Measurements from ENCODE around the gene TMEM238.

The TMEM238 gene

DNA sequence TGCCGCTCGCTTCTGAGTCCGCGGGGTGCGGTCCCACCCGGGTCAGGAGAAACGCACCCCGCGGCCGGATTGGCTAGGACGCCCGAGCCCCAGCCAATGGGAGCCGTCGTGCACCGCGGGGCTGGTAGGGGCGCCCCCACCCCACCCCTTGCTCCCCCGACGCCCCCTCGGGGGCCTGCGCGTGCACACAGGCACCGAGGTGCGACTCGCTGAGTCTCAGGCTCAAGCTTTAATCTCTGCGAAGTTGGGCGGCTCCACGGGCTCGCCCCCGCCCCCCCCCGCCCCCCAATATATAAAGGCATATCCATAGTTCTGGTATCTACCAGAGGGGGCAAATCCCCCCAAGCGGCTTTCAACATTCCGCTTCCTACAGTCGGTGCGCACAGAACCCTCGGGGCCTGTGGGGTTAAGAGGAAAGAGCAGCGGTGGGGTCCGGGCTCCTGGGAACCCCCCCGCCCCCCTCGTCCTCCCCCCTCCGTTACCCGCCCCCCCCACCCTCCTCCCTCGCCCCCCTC, 29.3 kb downstream of the TMEM238 start, which contains the start of gene COX6B2:
TSS of gene COX6B2 (minus strand) at position 22 of the 515 bp plus-strand sequence. CDS start 198 bp downstream, outside the sequence.
- DNase-seq, result no peak

DNA sequence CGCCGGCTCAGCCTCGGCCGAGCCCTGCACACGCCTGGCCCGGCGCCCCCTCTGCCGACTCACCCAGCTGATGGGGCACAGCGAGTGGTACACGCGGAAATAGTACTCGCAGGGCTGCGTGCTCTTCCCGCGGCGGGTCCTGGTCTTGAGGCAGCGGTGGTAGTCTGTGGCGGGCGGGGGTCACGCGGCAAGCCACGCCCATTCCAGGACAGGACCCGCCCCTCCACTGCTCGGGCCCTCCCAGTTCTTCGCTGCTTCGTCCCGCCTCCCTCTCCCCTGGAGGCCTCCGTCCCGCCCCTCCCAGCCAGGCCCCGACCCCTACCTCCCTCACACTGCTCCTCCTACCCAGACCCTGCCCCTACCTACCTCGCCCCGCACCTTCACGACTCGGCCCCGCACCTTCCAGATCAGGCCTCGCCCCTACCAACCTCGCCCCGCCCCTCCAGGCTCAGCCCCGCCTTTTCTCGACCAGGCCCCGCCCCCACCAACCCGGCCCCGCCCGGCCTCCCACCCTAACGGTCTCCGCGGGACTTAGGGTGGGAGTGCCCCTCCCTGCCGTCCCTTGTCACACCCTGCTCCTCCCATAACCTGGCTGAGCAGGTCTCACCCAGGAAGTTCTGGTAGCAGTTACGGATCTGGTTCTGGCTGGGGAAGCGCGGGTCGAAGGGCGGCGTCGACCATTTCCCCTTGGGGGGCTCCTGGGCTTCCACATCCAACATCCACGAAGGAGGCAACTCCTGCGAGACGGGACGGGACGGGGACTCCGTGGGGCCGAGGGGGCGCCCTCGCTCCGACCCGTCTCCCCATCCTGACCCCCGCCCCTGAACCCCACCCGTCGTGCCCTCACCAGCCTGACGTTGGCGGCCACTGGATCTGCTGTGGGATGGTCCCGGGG, 30.0 kb downstream of the TMEM238 start:
- peak; percentile 68 for DNase-seq

DNA sequence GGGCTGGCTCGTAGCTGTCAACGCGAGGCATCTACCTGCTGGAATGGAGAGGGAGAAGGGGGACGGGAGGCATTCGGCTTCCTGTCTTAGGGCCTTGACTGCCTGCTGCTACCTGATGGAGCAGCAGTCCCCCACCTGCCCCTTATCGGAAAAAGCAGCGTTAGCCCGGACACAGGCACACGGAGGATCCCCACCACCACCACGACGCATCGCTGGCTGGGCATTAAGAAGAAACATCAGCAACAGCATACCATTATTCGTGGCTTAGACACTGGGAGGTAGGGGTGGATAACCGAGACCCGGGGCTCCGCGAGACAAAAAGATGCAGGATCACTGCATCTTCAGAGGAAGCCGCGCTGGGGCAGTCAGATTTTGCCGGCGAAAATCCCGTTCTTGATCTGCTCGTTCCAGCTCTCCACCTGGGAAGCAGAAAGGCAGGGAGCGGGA, 30.7 kb downstream of the TMEM238 start:
- no peak for DNase-seq

DNA sequence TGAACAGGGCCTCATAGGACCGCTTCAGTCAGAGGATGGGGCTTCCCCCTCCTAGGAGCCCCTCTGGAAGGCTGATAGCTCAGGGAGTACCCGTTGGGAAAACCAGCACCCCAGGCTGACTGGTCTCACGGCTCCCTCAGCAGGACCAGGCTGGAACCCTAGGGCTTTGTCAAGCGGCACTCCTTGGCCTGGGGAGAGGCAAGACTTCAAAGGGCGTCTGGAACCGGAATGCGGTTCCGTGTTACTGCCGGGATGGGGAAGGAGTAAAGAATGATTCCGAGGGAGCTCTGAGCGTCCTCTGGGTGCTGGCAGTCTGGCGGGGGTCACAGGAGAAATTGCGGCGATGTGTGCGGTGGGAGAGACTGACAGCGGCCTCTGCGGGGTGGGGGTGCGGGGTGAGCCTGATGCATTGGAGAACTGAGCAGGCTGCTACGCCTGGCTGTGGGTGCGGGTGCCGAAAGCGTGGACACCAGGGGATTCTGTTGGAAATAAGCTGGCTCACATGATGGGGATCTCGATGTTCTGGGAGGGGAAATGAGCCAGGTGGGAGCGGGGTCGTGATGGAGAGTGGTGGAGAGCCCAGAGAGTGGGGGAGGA, 31.4 kb downstream of the TMEM238 start:
- DNase-seq, result no peak

DNA sequence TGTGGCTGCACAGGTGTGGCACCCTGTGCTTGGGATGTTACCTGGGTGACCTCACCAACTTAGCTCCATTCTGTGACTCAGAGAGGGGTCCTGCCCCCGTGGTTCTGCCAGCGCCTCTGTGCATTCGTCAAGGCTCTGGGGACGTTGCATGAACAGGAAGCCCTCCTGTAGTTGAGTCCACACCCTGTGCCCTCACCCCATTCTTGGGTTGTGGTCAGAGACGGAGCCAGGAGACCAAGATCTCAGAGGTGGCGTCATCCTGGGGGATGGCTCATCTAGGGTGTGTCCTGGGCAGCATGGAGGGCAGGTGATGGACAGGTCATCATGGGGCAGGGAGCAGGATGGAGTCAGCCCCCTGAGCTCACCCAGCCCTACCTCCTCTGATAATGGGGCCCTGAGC, 32.1 kb downstream of the TMEM238 start:
- no peak for DNase-seq

DNA sequence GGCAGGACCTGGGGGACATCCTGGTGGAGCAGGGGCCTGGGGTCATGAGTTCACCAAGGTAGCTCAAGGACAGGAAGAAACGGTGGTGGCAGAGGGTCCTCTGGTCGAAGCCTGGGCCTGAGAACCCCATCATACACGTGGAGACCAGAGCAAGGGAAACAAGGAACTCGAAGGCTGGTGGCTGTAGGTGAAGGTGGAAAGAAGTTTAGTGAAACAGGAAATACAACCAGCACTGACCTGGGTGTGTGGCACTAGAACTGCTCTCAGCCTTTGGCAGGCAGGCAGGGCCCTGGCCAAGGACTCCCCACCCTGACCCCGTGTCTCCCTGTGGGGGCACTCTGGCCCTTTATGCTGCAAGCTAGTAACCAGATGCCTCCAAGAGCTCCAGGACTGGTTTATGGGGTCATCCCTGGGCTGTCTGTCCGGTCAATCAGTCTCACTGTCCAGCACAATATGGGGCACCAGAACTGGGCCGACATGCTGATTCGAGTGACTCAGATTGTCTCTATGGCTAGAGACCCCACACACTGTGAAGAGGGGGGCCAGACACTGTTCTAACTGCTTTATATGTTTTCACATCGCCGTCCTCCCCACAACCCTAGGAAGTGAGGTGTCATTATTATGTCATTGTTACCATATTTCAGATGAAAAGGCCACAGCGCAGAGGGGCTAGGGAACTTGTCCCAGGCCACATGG, 33.3 kb downstream of the TMEM238 start:
- DNase-seq, result no peak

DNA sequence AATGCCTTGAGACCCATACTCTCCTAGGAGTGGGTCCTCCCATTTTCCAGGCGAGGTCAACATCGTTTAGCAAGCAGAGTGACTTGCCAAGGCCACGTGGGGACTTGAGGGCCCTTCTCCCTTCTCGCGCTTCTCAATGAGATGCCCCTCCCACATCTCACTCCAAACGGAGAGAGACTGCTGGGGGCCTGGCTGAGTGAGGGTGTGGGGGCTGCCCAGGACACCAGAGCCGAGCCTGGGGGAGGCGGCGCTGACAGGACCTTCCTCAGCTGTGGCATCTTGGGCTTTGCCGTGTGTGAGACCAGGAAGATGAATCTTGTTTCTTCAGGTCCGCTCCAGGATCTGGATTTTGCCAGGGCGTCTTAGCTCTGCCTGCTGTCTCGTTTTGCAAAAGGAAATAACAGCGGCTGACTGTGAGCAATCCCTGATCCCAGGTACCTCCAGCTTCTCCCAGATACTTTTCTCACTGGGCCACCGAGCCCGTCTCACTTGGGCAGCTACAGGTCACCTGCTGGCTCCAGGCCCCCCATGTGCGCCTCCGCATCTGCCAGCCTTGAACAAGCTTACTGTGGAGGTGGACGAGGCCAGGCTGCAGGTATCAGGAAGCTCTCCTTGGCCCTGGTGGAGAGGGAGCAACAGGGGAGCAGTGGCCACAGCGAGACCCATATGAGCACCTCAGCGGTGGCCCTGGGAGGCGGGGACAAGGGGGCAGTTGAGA, 35.6 kb downstream of the TMEM238 start:
- DNase-seq, result no peak

DNA sequence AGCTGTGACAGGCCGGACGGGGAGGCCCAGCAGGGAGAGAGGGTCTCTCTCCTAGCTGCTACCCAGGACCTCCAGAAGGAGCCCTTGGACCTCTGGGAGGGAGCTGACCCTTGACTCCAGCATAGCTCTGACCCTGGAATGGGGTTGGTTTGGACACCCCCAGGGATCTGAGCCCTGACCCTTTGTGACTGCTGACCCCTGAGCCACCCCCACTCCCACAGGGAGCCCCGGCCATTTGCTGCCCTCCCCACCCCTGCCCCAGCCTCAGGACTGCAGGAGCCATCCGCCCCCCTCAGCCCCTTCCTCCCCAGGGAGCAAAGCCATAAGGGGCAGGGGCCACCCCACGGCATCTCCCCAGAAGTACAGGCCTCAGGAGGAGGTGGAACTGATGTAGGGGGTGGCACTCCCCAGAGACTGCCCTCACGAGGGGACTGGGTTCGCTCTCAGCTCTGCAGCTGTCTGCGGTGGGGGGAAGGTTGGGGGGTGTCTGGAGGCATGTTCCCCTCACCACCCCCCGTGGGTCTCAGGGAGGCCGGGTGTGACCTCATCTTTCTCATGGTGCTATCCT, 36.6 kb downstream of the TMEM238 start:
- no peak for DNase-seq

DNA sequence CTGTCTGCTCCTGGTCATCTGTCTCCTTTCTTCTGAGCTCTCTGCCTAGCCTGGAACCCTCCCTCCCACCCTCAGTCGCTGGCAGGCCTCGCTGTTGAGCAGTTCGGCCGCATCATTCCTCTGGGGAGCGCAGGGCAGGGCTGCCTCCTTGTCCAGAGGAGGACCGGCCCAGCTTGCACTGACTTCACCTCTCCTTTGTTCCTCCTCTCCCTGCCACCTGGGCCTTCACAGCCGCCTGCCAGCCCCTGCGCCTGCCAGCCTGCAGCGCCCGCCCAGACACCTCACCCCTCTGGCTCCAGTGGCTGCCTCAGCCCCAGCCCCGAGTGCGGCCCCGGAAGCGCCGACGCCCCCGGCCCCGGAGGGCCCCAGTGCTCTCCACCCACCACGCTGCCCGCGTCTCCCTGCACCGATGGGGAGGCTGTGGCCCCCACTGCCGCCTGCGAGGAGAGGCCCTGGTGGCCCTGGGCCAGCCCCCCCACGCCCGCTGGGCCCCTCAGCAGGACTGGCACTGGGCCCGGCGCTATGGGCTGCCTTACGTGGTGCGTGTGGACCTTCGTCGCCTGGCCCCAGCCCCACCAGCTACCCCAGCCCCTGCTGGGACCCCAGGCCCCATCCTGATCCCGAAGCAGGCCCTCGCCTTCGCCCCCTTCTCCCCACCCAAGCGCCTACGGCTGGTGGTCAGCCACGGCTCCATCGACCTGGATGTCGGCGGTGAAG, 37.2 kb downstream of the TMEM238 start:
- no peak for DNase-seq

DNA sequence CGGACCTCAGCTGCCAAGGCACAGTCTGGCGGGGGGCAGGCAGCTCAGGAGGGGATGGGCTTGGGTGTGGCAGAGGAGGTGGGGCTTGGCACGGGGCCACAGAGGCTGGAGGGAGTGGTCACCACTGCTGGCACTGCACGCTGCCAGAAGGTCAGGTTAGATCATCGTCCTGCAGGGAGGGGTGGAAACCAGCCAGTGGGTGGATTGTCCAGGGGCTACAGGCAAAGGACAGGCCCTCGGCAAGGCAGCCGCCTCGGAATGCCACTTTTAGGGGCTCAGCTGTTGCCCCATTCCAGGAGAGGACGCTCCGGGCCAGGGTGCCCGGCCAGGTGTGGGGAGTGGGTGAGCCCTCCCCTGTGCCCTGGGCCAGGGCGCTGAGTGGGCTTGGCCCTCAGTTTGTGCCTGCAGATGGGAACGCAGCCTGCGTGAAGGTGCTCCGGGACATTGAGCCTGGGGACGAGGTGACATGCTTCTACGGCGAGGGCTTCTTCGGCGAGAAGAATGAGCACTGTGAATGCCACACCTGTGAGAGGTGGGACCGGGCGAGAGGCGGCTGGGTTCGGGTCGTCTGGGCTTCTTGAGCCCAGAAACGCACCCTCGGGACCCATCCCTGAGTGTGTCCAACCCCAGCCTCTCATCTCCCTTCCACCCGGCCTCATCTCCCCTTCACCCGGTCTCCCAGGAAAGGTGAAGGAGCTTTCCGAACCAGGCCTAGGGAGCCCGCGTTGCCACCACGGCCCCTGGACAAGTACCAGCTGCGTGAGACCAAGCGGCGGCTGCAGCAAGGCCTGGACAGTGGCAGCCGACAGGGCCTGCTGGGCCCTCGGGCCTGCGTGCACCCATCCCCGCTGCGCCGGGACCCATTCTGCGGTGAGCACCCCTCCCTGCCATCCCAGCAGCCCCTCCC, 38.0 kb downstream of the TMEM238 start:
- no peak for DNase-seq

DNA sequence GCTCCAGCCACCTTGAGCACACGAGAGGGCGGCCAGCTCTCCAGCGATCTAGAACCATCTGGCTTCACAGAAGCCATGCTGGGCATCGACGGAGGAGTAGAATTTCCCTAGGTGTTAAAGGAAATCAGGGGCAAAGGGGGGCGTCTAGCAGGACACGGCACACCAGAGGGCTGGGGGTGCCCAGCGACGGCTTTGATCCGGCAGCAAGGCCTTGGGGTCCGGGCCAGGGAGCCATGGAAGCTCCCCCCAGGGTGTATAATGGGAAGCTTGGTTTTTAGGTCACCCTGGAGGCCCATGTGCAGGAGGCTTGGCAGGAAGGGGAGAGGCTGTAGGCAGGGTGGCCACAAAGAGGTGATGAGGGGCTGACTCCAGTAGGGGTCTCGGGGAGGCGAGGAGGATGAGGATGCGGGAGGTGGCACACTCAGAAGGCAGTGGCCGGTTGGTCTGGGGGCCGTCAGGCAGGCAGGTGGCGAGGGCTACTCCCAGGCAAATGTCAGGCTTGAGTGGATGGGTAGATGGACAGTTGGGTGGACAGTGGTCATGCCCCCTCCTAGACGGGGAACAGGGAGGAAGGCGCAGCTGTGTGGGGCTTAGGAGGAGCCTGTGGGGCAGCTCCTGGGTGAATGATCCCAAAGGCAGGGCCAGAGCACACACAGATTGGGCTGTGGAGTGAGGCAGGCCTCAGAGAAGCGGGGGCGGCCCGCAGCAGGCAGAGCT, 38.8 kb downstream of the TMEM238 start:
- DNase-seq, result no peak

DNA sequence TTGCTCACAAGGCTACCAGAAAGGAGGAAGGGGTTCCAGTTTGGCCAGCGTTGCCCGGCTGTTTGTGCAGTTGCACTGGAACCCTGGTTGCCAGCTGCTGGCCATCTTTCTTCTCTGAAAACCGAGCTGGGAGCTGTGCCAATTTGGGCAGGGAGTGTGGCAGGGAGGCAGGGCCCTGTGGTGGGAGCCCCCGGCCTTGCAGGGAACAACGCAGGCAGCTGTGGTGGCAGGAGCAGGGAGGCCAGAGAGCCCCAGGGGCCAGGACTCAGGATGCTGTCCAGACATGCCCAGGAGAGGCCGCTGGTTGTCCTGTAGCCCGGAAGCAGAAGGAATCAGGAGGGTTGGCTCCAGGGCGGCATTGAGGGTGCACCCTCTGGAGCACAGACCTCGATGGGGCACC, 39.6 kb downstream of the TMEM238 start:
- DNase-seq, result no peak

DNA sequence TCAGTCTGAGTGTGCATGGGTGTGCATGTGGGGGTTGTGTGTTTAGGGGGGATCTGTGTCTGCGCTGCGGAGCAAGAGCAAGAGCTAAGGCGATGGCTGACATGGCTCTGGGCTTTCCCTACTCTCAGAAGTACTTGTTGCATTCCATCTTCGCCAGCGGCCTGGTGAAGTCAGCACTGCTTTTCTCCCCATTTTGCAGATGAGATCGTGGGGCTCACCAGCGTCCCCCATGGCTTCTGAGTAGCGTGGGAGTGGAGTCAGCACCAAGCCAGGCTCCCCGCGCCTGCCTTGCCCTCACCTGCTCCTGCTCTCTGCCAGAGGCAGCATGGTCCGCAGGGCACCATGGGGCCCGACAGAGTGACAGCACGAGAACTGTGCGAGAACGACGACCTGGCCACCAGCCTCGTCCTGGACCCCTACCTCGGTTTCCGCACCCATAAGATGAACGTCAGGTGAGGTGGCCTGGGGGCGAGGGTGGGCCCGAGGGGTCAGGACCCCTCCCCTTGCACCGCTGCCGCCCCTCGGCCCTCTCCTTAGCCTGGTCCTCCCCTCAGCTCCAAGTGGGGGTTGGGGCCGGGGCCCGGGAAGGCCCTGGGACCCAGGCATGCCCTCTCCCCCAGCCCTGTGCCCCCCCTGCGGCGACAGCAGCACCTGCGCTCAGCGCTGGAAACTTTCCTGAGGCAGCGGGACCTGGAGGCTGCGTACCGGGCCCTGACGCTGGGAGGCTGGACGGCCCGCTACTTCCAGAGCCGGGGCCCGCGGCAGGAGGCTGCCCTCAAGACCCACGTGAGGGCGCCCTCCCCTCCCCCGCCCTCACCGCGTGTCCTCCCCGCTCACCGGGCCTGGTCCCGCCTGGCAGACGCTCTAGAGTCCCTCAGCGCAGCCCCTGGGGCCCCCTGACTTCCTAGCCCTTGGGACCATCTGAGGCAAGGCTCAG, 42.2 kb downstream of the TMEM238 start:
- no peak for DNase-seq

DNA sequence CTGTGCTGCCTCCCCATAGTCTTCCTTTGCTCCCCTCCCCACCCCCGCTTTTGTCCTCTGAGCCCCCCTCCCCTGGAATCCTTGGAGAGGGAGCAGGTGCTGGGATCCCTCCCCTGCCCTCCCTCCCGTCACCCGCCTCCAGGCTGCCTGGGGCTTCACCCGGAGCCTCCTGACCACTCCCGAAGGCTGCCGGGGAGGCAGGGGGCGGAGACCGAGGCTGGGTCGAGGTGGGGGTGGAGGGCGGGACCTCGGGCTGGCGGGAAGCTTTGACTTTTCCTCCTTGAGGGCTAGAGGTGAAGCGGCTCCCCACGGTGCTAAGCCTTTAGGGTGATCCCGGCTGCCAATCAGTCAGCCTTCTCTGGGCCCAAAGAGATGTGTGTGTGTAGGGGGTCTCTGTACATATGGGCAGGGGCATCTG, 42.9 kb downstream of the TMEM238 start:
- peak; percentile 33 for DNase-seq

DNA sequence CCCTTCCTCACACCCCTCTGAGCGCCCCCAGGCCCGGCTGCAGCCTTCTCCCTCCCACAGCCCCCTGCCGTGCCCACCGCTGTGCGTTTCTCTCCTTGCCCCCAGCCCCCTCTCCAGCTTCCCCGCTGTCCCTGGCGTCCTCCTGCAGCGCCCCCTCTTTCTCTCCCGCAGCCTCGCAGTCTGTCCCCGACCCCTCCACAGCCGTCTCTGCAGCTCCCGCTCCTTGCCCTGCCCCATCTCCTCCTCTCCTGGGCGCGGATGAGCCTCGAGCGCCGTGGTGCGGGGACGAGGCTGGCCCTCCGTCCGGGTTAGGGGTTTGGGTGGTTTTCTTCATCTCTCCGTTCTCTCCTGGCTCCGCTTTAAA, 43.3 kb downstream of the TMEM238 start:
- no peak for DNase-seq

DNA sequence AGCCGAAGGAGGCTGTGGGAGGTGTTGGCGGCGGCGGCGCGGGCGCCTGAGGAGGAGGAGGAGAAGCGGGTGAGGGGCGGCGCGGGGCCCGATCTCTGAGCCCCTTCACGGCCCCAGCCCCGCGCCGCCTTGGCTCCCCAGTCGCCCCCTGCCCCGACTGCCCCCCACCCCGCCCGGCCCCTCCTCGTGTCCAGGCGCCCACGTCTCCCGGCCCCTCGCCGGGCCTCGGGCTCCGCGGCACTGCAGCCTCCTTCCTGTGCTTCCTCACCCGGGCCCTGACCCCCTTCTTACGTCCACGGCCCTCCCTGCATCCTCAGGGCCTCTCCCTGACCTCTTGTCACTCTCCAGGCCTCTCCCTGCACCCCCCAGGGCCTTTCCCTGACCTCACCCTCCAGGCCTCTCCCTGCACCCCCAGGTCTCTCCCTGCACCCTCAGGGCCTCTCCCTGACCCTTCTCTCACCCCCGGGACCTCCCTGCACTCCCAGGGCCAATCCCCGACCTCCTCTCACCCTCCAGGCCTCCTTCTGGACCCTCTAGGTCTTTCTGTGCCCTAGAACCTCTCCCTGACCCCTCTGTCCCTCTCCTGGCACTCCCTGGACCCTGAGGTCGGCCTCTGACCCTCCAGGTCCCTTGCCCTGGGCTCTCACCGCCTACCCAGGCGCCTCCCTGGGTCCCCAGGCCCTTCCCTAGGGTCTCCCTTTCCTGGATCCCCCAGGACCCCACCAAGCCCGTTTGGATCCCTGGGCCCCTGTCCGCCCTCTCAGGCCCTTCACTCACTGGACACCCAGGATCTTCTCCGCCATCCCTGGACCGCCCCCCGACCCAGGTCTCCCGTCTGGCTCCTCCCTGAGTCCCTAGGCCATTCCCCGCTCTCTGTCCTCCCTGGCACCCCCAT, 44.0 kb downstream of the TMEM238 start:
- DNase-seq, result peak; percentile 35

DNA sequence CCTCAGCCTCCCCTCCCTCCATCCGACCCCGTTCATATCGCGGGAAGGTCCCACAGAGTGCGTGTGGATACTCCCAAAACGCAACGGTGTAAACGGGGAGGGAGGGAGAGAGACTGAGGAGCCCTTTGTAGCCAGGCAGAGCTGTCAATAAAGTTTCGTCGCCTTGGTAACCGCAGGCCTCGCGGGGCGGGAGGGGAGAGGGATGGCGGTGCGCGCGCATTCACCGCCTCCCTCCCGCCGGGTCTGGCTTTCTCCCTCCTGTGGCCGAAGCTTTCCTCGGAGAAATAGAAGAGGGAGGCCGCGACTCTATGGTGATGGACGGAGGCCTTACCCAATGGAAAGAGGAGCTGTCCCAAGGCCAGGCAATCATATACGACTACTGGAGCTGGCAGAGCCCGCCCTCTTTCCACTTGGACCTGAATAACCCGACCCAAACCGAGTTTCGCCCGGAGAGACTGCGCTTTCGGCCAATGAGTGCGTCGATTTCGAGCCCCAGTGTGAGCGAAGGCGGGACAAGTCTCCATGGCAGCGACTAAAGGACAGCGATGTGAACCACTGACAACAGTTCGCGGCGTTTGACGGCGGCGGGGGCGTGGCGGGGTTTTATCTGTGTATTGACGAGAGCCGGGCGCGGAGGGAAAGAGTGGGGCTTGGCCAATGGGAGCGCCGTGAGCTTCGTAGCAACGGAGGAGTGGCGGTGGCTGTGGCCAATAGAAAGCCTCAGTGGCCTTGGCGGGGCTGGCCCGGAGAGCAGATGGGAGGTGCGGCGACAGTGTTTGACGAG, 44.8 kb downstream of the TMEM238 start, which contains the start of gene KMT5C:
TSS of gene KMT5C (plus strand) at position 772 of the 784 bp plus-strand sequence. CDS start 2,061 bp downstream, outside the sequence.
- DNase-seq, result peak; percentile 100
